Stimulated activated CD4-positive, alpha-beta T cell treated with anti-CD3 and anti-CD28 coated beads, Interleukin-2, amount 100 ng/mL, for 24 hours (primary cell): ENCODE results near the gene TECTA.
"Not testable (repeated sequence)": the region's sequence is repeated elsewhere in the genome, so short reads cannot be mapped to it uniquely, and the experiment has no call there.

ENCODE experiments used
- DNase-seq, 2 donors: peaks; one replicate each; pipeline ENCODE4 v3.0.0-alpha.2; 2020

TECTA gene

GRCh38 chr11:121129362-121130340 lies 28.6 kb downstream of the TECTA start:
- no peak for DNase-seq

- no peak for DNase-seq
Measured at GRCh38 chr11:121131656-121132055, 30.6 kb downstream of the TECTA start.

DNA sequence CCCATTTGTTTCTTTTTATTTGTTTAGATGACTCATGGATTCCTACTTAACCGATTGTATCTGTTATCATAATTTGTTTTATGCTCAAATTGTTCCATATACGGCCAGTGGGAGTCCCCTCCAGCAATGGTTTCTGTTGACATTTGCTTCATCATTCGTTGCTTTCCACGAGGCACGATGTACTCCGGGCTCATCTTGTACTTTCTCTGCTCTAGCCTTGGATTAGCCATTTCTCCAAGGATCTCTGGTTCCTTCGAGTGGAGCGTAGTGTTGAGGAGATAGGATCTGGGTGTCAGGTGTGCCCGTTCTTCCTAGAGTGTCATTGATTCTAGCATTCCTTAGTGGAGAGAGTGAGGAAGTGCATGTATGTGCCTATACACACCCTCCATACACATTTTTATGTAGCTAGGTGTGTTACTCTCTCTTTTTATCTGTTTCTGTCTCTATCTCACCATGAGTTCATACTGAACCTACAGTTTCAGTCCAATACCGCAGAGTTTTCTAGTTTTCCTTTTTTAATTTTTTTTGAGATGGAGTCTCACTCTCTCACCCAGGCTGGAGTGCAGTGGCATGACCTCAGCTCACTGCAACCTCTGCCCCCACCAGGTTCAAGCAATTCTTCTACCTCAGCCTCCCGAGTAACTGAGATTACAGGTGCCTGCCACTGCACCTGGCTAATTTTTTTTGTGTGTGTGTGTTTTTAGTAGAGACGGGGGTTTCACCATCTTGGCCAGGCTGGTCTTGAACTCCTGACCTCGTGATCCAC lies 31.4 kb downstream of the TECTA start:
- no peak for DNase-seq

DNA sequence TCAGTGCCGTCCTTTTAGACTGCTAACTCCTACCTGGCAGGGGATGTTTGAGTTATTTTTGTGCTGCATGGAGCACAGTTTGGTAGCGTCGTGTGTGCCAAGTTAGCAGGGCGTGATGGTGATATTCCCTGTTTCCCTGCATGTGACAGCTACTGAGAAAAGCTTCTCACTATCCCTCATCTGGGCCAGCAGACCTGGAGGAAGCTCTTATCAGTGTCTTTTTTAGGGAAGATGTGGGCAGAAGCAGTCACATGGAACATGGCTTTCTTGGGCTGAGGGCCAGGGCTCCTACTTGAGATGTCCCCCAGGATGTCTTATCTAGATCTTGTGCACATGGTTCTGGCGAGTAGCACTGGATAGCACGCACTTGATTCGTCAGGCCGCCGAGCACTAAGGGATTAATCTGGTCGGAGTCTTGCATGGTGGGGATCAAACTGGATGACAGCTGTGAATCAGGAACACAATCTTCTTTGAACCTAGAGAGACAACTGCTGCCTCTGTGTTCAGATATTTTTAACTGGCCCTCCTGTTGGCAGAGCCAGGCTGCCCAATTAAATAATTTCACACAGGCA lies 33.8 kb downstream of the TECTA start:
- no peak for DNase-seq

- no peak for DNase-seq
Measured at GRCh38 chr11:121137005-121137404, 36.0 kb downstream of the TECTA start.

- DNase-seq, result no peak
Measured at GRCh38 chr11:121138259-121138658, 37.2 kb downstream of the TECTA start.

DNA sequence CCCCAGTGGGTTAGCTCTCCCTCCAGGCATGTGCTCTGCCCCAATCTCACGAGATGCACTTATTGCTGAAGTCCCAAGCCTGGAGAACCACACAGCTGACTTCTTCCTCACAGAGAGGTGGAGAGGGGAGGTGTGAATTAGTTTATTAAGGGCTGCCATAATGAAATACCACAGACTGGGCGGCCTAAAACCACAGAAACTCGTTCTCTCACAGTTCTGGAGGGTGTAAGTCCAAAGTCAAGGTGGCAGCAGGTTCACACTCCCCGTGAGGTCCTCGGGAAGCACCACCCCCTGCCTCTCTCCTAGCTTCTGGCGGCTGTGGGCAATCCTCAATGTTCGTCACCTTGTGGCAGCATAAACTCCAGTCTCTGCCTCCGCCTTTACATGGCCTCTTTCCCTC lies 39.3 kb downstream of the TECTA start:
- DNase-seq, result no peak

- DNase-seq, result no peak
Measured at GRCh38 chr11:121141066-121141465, 40.0 kb downstream of the TECTA start.

DNA sequence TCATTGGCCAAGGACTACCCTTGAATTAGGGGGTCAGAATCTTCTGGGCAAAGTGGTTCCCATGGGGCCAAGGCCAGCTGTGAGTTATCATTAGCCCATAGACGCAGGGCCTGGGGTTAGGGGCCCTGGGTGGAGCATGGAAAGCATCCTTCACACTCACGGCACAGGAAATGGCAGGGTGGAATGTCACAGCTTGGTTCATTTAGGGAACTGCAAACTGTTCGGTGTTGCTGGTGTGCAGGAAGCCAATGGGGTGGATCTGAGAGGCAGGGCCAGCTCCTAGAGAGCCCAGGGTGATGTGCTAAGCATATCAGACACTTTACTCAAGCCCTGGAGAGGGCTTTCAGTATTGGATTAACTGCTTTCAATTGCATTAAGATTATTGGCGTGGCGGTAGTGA lies 42.9 kb downstream of the TECTA start:
- no peak for DNase-seq

GRCh38 chr11:121144723-121145122 lies 43.7 kb downstream of the TECTA start:
- no peak for DNase-seq

DNA sequence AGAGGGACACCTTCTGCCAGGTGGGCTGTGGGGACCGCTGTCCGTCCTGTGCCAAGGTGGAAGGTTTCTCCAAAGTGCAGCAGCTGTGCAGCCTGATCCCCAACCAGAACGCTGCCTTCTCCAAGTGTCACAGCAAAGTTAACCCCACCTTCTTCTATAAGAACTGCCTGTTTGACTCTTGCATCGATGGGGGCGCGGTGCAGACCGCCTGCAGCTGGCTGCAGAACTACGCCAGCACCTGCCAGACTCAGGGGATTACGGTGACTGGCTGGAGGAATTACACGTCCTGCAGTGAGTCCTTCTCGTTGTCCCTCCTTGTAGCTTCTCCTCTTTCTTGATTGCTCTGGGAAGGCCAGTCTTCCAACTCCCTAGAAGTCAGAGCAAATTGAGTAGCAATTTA lies 44.8 kb downstream of the TECTA start:
- no peak for DNase-seq

DNA sequence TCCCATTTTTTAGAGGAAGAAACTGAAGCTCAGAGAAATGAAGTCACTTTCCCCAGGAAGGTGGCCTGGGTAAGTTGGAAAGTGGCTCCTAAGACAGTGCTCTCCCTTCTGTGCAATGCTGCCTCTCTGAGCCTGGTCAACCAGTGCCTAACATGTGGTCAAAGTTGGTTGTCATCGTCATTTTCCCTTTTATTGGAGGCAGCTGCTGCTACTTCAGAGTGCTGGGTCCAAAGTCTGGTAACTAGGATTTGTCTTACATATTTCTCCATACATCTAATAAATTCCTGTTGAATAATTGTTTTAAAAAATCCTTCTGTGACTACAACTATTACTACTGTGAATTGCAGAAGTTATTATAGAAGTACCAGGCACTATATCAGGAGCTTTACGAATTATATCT lies 48.1 kb downstream of the TECTA start:
- DNase-seq, result no peak

- no peak for DNase-seq
Measured at GRCh38 chr11:121151207-121151688, 50.2 kb downstream of the TECTA start.

GRCh38 chr11:121152764-121153163 lies 51.7 kb downstream of the TECTA start:
- no peak for DNase-seq

DNA sequence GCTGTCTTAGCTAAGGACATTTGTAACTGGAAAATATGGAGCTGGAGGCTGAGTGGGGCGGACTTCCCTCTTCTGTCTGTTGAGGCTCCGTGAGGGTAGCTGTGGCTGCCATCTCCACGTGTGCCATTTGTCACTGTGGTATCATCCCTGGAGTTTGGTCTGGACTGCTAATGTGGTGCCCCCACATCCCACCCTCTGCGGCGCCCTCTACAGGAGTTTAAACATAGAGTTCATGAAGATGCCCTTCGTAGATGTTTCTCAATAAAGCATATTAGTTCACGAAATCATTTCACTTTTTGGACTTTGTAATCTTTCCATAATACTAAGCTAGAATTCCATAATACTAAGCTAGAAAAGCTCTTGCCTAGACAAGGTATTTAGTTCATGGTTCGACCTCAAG lies 52.4 kb downstream of the TECTA start:
- DNase-seq, result no peak

GRCh38 chr11:121154486-121155314 lies 53.7 kb downstream of the TECTA start:
- DNase-seq, result no peak

- no peak for DNase-seq
Measured at GRCh38 chr11:121157756-121158155, 56.7 kb downstream of the TECTA start.

GRCh38 chr11:121159741-121160140 lies 58.7 kb downstream of the TECTA start:
- DNase-seq, result no peak

DNA sequence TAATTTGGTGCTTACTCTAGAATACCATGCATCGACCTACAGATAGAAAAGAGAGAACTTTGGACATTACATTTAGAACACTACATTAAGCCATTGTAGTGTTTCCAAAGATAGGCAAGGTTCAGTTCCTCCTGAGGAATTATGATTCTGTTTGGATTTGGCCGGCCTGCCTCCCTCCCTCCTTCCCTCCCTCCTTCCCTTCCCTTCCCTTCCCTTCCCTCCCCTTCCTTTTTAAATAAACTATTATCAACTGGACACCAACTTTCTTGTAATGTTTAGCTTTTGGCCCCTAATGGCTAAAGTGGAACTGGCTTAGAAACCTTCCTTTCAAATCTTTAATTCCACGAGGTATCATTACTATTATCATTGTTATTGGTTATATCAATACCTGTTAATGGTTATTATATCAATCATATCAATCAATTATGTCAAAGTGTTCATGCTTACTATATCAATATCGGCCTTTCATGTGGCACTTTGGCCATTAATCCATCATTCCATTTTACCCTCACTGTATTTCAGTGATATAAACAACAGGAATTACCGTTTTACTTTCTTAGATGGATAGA lies 60.4 kb downstream of the TECTA start:
- no peak for DNase-seq

DNA sequence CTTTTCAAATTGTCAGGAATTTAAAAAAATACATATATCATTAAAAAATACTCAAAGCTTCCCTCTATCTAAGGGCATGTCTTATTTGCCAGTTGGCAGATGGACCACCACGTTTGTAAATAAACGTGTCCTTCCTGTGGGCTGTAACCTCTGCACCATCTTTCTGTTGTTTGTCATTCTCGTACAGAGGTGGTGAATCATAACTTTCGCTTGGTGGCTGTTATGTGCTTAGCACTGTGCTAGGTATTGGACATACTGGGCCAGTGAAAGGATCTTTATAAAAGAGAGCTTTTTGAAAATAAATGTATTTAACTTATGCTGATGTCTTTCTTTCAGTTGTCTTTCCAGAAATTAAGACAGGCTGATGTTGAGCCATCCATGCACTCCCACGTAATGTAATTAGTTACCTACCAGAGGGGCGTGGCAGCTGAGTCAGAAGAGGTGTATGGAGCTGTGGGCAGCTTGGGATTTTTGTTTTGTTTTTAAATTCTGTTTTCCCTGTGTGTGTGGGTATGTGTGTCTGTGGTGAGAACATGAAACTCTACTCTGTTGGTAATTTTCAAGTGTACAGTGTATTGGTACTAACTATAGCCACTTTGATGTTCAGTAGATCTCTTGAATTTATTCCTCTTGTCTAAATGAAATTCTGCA lies 62.7 kb downstream of the TECTA start:
- DNase-seq, result no peak

DNA sequence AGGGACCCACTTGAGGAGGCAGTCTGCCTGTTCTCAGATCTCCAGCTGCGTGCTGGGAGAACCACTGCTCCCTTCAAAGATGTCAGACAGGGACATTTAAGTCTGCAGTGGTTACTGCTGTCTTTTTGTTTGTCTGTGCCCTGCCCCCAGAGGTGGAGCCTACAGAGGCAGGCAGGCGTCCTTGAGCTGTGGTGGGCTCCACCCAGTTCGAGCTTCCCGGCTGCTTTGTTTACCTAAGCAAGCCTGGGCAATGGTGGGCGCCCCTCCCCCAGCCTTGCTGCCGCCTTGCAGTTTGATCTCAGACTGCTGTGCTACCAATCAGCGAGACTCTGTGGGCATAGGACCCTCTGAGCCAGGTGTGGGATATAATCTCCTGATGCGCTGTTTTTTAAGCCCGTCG lies 76.6 kb downstream of the TECTA start:
- DNase-seq, result not testable (repeated sequence)

DNA sequence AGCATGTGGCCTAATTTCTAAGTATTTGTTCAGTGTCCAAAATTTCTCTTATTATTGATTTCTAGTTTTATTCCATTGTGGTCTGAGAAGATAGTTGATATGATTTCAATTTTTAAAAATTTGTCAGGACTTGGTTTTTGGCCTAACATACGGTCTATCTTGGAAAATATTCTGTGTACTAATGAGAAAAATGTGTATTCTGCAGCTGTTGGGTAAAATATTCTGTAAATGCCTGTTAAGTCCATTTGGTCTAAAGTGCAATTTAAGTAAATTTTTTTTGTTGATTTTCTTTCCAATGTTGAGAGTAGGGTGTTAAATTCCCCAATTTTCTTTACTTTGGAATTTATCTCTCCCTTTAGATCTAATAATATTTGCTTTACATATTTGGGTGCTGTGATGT lies 78.3 kb downstream of the TECTA start:
- DNase-seq, result no peak
